BE2C (cell line): ENCODE measurements around the gene PTPN6.

ENCODE experiments used
- DNase-seq: peaks from one replicate; pipeline ENCODE4 v3.0.0-alpha.2; 2020
- H3K27me3 ChIP-seq: fragments of 250-450 bp; sonication (Bioruptor Pico); 2 replicates; pipeline ENCODE4 v1.5.1; 2020; ENCODE audit warnings: mild to moderate bottlenecking
- H3K36me3 ChIP-seq: fragments of 250-450 bp; sonication (Bioruptor Pico); 2 replicates; pipeline ENCODE4 v1.5.1; 2020; ENCODE audit warnings: mild to moderate bottlenecking
- H3K4me1 ChIP-seq: fragments of 250-450 bp; sonication (Bioruptor Pico); 2 replicates; pipeline ENCODE4 v1.5.1; 2020
- H3K4me3 ChIP-seq: 2 replicates; pipeline ENCODE4 v1.5.1; 2011; ENCODE audit warnings: low read depth, low read length
- H3K9me3 ChIP-seq: fragments of 250-450 bp; sonication (Bioruptor Pico); 2 replicates; pipeline ENCODE4 v1.5.1; 2020
- CTCF ChIP-seq: IDR thresholded peaks from 2 replicates; pipeline ENCODE4 v1.5.1; 2012; ENCODE audit warnings: mild to moderate bottlenecking, low read depth, low read length

The PTPN6 gene

GRCh38 chr12:6987956-6988553 lies 36.9 kb downstream of the PTPN6 start:
- H3K4me1 ChIP-seq = no peaks in the 10 kb centered on the region
- H3K9me3 ChIP-seq = no peaks in the 10 kb centered on the region
- DNase-seq = no peak
- H3K4me3 ChIP-seq = no peak overlapping the region
- peaks cover 23% of the 10 kb centered on the region for H3K36me3 ChIP-seq
- no peak for TF ChIP-seq CTCF
- no peaks in the 10 kb centered on the region for H3K27me3 ChIP-seq

- H3K27me3 ChIP-seq = no peaks in the 10 kb centered on the region
- no peak overlapping the region for H3K4me3 ChIP-seq
- no peaks in the 10 kb centered on the region for H3K4me1 ChIP-seq
- no peak for TF ChIP-seq CTCF
- H3K36me3 ChIP-seq = peaks cover 11% of the 10 kb centered on the region
- no peak for DNase-seq
- no peaks in the 10 kb centered on the region for H3K9me3 ChIP-seq
These were observed 44.9 kb downstream of the PTPN6 start for GRCh38 chr12:6996040-6996441.

GRCh38 chr12:6998715-6999451 lies 47.7 kb downstream of the PTPN6 start:
- no peaks in the 10 kb centered on the region for H3K27me3 ChIP-seq
- no peak overlapping the region for H3K4me3 ChIP-seq
- H3K4me1 ChIP-seq = no peaks in the 10 kb centered on the region
- H3K36me3 ChIP-seq = peaks cover 14% of the 10 kb centered on the region
- H3K9me3 ChIP-seq = no peaks in the 10 kb centered on the region
- DNase-seq = no peak
- no peak for TF ChIP-seq CTCF

- Histone ChIP-seq H3K4me1 (no peaks in the 10 kb centered on the region), H3K4me3 (no peak overlapping the region), H3K27me3 (no peaks in the 10 kb centered on the region), H3K9me3 (no peaks in the 10 kb centered on the region), H3K36me3 (peaks cover 21% of the 10 kb centered on the region; the same call in 1 of the 2 replicates)
- DNase-seq = no peak
- TF ChIP-seq CTCF = no peak
These were observed 50.9 kb downstream of the PTPN6 start for GRCh38 chr12:7001921-7002591.

GRCh38 chr12:7004287-7004803 lies 53.2 kb downstream of the PTPN6 start:
- no peaks in the 10 kb centered on the region for H3K9me3 ChIP-seq
- peaks cover 18% of the 10 kb centered on the region; the same call in 1 of the 2 replicates for H3K36me3 ChIP-seq
- H3K4me3 ChIP-seq = no peak overlapping the region
- H3K4me1 ChIP-seq = no peaks in the 10 kb centered on the region
- no peak for DNase-seq
- no peak for TF ChIP-seq CTCF
- H3K27me3 ChIP-seq = no peaks in the 10 kb centered on the region
